T-helper 22 cell (primary cell): ENCODE measurements around the gene NEMF.
"Not testable (repeated sequence)": the region's sequence is repeated elsewhere in the genome, so short reads cannot be mapped to it uniquely, and the experiment has no call there.

Experiments
- DNase-seq: peaks from one replicate; pipeline ENCODE4 v3.0.0-alpha.2; 2020; ENCODE audit warnings: low read depth

NEMF gene

DNA sequence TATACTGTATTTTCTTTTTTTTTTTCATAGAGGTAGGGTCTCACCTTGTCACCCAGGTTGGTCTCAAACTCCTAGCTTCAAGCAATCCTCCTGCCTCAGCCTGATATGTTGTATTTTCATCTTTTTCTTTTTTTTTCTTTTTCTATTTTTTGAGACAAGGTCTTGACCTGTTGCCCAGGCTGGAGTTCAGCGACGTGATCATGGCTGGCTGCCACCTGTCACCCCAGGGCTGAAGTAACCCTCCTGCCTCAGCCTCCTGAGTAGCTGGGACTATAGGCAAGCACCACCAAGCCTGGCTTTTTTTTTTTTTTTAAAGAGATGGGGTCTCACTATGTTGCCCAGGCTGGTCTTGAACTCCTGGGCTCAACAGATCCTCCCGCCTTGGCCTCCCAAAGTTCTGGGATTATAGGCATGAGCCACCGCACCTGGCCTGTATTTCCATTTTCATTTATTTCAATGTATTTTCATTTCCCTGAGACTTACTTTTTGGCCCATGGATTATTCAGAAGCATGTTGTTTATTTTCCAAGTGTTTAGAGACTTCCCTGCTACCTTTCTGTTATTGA lies 24.1 kb upstream of the NEMF start:
- DNase-seq, result no peak

DNA sequence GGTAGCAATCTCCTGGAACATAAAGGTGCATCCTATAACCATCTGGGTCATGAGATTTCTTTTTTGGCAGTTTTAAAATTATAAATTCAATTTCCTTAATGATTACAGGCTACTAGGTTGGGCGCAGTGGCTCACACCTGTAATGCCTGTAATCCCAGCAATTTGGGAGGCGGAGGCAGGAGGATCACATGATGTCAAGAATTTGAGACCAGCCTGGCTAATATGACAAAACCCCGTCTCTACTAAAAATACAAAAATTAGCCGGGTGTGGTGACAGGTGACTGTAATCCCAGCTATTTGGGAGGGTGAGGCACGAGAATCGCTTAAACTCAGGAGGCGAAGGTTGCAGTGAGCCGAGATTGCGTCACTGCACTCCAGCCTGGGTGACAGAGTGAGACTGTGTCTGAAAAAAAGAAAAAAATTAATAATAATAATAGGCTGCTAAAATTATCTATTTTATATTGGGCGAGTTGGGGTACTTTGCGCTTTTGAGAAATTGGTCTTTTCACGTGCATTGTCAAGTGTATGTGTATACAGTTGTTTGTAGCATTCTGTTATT lies 23.1 kb upstream of the NEMF start:
- DNase-seq, result no peak

DNA sequence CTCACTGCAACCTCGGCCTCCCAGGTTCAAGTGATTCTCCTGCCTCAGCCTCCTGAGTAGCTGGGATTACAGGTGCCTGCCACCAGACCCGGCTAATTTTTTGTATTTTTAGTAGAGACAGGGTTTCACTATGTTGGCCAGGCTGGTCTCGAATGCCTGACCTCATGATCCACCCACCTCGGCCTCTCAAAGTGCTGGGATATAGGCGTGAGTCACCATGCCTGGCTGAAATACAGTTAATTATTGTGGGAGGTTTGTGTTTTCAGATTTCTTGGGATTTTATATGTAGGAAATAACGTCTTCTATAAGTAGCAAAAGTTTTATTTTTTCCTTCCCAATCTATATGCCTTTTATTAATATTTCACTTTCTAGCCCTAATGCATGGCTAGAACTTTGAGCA lies 21.0 kb upstream of the NEMF start:
- not testable (repeated sequence) for DNase-seq

DNA sequence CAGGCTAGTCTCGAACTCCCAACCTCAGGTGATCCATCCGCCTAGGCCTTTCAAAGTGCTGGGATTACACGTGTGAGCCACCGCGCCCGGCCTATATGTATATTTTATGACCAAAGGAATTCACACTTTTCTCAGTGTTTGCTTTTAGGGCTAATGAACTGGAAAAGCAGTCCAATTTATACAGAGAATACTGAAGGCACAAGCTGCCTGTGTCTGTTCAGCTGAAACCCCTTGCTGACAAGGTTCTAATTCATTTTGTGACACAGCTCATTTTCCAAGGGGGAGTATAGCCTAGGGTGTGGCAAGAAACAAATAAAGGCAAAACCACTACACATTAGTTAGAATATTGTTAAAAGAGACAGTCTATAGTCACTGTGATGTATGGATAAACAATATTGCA lies 18.3 kb upstream of the NEMF start:
- DNase-seq, result no peak

DNA sequence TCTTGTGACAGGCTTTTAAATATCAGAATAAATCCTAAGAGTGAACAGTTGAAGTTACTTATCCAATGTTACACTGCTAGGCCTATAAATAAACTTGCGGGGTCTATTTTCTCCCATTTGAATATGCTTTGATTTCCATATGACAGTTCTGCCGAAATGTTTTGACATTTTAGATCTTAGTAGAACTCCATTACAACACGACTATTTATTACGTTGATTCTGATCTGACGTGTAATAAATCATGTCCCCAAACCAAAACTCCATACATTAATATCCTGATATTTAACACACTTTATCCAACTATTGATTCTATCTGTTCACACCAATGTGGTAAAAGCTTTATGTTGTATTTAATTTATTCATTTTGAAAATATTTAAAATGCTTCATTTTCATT lies 16.1 kb upstream of the NEMF start:
- no peak for DNase-seq

DNA sequence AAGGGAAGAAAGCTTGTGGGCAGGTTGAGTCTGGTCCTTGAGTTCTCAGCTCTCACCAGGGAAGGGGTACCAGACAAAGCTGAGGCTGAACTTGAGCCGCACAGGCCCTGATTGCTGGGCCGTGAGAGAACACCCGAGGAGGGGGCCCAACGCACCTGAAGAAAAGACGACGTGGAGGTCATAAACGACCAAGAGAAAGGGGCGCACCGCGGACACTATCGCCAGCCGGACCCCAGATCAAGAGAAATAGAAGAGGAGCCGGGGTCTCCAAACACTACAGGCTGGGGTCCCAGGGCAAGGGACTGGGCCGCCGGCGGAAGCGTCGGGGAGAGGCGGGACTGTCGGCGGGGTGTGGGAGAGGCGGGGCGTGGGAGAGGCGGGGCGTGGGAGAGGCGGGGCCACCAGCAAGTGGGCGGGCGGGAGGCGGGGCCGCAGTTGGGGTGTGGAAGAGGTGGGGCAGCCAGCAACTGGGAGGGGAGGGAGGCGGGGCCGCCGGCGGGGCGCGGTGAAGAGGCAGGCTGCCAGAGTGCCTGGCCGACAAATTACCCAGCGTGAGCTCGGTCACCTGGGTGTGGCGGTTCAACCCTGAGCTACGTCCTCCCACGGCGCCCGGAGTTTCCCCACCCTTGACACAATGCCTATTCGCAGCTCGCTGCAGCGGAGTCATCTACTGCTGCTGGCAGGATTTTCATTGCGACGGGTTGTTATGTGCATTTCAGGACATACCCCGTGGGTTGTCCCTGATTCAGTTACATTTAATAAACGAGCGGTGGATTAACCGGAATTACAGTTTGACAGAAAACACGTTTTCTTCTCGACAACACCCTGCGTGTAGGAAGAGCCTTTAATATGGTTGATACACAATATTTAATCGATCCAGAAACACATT lies 15.5 kb upstream of the NEMF start:
- peak; percentile 97 for DNase-seq

DNA sequence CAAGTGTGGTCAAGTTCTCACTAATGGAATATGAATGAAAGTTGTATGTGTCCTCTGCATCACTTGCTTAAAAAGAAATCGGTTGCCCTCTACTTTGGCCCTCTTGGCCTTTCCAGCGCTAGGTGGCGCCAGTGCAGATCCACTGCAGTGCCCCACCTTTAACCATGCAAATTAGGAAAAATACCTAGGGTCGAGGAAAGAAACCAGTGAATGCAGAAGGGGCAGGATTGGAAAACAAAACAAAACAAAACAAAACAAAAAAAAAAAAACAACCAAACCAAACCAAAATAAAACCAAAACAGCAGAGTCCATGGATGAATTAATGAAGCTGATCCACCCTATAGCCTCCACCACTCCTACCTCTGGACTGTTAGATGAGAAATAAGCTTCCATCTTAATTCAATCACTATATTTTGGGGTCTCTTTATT lies 12.9 kb upstream of the NEMF start:
- DNase-seq, result peak; percentile 47

DNA sequence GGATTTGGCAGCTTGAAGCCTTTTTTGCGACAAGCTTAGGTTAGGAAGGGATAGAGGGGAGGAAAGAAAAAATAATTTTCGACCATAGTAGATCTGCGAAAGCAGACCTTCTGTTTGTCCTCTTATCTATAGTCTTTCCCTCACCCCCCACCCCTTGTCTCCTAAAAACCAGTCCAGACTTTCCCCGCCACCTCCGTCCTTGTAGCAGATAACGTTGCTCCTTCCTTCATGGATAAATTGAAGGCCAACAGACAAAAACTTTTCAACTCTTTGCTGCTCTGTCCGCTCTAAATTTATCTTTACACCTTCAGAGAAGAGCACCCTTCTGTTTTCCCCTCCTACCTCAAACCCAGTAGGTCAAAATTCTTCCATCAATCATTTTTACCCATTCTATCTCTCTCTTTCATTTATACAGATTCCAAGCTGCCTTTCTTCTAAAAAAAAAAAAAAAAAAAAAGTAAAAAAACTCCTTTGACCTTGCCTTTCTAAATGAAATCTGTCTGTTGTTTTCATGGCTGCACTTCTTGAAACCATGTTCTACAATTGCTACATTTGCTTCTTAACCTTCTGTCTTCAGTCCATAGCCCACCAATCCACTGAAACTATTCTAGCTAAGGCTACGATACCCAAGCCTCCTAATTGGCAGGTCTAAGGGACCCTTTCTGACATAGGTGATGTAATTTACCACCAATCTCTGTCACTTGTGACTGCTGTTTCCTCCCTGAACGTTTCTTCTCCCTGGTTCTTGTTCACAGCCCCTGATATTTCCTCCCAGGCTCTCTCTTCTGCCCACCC lies 11.1 kb upstream of the NEMF start:
- DNase-seq, result no peak

DNA sequence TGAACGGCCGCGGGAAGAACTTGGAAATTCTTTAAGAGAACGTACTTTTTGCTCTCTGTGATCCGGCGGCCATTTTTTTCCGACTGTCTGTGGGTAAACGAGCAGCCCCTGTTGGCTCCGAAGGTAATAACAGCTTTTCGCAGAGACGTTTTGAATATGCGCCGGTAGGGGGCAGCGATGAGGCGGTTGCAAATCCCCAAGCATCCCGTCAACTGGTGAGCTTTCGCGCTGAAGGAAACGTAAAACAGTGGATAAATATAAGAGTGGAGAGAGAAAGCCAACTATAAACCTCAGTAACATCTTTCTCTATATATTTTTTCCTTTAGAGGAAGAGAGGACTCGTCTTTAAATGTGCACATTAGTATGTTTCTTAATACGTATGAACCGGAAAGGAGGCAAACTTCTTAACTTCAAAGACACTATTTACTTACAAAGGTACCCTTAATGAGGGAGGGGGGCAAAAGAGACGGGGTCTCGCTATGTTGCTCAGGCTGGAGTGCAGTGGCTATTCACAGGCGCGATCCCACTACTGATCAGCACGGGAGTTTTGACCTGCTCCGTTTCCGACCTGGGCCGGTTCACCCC lies 9.6 kb upstream of the NEMF start:
- DNase-seq, result peak; percentile 62

DNA sequence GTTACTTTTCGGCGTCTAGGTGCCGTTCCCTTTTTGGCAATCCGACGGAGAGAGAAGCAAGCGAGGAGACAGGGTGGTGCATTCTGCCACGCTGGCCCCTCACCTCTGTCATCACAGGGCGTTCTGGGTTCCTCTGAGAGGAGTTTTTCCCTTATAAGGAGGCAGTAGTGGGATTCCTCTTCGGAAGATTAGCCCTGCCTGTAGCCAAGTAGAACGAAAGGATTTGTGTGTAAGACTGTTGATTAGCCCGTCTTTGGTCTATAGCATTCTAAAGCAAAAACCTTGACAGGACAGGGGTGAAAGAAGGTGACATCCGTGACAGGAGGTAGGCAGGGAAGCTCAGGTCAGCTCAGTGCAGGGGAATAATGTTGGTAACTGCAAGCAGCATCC lies 9.1 kb upstream of the NEMF start:
- DNase-seq, result peak; percentile 30

DNA sequence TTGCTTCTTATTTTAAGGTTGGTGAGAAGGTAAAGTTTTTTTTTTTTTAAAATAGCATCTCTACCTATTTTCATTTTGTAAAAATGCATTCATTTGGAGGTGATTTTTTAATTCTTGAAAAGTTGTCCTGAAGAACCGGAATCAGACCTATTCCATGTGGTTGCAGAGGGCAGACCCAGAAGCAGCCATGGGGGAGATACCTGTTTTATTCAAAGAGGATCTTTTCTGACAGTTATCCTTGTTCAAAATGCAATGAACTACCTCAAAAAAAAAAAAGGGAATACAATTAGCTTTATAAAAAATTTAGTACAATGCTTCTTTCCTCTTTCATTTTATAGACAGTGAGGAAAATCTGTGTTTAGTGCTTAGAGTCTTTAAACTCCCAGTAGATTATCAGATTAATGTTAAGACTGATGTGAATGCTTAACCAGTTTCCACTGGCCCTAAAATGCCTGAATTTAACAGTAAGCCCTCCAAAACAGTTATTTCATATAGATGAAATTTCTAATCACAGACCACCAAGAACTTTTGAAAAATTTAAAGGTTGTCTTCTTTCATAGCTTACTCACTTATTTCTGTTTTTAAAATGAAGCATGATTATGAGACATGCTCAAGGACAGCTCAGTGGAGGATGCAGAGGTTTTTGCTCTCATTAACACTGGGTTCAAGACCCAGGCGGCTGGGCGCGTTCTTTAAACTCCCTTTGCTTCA lies 8.6 kb upstream of the NEMF start:
- no peak for DNase-seq

DNA sequence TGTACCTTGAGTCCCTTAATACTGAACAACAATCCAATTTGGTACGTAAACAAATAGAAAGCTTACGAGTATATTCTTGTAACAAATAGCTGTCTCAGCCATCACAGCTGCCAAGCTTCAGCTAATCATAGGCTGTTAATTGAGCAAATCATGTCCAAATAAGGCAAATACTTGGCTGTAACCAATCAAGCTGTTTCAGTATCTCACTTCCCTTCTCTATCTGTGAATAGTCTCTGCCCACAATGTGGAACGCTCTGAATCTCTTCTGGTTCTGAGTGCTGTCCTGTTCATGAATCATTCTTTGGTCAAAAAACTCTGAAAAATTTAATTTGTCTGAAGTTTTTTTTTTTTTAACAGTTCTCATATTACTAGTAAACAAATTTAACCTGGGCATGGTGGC lies 5.8 kb upstream of the NEMF start:
- DNase-seq, result no peak

DNA sequence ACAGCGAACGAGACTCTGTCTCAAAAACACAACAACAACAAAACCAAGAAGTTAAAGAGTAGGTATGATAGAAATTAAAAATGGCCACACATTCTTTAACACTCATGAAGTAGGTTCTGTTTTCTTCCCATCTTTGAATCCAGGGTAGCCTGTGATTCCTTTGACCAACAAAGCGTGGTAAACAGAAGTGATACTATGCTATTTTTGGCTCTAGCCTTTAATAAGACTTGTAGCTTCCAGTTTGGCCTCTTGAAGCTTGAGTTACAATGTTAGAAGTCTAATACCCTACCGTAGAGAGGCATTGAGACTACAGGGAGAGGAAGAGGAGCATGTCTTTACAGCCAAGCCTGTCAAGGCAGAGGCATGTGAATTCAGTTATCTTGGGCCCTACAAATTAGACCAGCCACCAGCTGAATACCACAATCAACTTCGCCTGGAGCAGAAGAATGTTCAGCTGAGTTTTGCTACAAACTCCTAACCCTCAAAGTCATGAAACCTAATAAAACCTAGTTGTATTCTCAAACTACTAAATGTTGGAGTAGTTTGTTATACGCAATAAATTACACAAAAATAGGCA lies 4.9 kb upstream of the NEMF start:
- DNase-seq, result no peak

DNA sequence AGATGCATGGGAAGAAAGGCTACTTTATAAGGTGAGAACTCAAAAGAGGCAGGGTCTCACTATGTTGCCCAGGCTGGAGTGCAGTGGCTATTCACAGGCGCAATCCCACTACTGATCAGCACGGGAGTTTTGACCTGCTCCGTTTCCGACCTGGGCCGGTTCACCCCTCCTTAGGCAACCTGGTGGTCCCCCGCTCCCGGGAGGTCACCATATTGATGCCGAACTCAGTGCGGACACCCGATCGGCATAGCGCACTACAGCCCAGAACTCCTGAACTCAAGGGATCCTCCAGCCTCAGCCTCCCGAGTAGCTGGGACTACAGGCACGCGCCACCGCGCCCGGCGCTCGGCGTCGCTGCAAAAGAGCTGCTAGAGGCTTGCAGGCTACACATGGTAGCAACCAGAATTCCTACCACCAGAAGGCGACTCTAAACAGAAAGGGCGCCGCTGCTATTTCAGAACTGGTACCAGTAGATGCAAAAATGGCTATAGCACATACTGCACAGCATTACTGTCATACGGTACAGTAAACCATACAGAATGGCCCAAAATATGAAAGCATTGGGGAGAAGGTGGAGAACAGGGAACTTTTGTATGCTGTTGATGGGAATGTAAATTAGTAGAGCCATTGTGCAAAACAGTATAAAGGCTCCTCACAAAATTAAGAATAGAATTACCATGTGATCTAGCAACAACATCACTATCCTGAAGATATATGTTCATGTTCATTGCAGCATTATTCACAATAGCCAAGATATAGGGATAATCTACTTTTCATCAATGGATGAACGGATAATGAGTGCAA lies 1.2 kb upstream of the NEMF start:
- DNase-seq, result peak; percentile 54

DNA sequence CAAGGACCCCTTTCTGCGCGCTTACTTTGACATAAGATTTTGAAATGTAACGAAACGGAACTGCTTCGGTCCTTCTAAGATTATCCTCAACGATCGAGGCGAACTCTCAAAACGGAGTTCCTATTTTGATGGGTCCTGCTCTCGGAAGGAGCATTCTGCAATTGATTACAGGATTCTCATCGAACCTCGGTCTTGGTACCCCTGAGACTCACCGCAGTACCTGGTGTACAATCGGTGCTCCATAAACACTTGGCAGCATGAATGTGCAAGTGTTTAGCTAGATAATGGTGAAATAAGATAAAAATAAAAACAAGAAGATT lies 530 bp upstream of the NEMF start:
- DNase-seq, result no peak

DNA sequence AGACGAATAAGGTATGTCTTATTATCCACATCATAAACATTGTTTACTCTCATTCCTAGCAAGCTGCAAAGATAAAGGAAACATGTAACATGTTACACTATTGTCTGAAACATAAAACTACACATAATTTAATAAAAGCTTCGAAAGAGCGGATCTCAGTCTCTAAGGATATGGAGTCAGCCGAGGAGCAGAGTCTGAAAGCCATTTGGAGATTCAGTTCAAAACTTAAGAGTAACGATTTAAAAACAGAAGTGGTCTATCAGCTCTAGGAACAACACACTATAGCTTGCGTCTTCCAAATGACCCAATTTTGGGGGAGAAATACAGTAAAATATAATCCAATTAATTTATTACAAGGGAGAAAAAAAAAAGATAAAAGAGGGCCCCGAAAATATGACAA lies 775 bp downstream of the NEMF start:
- no peak for DNase-seq

DNA sequence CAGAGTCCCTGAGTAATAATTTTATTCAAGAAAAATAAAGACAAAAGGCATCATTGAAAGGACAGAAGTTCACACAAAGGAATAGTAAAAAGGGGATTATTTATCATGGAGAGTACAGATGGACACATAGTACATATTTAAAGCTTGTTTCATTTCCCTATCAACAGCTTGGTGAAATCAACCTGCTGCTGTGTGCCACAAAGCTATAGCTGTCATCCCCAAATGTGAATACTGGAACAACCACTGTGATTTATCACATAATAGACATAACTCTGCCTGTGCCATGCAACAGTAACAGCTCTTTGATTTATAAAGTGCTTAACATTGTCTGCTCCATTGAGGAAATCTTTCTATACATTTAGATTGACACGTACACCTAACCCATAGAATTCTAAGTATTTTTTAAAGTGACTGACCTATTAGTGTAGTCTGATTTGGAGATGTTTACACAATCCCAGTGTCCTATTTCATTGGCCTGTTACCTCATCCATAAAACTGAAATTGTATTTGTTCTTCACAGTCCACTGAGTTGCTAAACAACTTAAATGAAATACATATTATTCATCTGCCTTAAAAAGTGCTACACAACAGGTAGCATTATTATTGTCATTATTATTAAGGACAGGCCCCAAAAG lies 3.3 kb downstream of the NEMF start:
- no peak for DNase-seq

DNA sequence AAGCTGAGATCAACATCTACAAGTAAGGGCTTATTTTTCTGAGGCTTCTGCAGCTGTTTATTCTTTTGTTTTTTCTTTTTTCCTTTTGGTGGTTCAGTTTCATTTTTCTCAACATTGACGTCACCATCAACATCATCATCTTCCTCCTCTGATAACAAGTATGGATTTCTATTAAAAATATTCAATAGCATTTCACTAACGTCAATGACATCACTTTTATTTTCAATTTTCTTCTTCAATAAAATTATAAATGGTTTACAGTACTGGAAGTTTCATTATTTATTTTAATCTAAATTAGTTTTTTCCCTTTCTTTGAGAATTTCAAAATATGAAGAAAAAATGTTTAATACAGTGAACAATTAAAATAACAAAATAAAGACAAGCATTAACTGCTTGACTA lies 23.9 kb downstream of the NEMF start:
- no peak for DNase-seq

DNA sequence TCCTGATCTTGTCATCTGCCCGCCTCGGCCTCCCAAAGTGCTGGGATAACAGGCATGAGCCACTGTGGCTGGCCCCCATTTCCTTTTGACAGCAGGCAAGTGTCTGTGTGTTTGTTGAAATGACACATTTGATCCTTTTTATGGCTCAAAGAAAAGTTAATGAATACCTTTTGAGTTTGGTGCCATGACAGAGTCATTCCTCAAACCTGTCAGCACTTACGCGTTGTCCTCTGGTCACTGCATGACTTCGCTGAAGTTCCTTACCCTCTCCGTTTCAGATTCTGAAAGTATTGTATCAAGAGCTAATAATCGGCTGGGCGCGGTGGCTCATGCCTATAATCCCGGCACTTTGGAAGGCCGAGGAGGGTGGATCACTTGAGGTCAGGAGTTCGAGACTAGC lies 32.4 kb downstream of the NEMF start:
- no peak for DNase-seq

DNA sequence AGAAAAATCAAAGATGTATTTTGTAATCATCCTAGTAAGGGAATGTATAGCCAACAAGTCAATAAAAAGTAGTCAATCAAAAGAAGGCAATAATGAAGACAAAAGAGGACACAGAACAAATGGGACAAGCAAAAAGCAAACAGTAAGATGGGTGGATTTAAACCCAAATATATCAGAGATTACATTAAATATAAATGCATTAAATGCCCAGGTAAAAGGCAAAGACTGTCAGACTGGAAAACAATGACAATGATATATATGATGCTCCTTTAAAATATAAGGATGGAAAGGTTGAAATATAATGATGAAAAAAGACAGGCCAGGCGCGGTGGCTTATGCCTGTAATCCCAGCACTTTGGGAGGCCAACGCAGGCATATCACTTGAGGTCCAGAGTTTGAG lies 35.7 kb downstream of the NEMF start:
- DNase-seq, result no peak
